HG02973 (cell line): ENCODE measurements around the gene KRTAP10-8.
"Not testable (repeated sequence)": the region's sequence is repeated elsewhere in the genome, so short reads cannot be mapped to it uniquely, and the experiment has no call there.

Experiments
- ATAC-seq: cut with Tn5 transposase; IDR thresholded peaks from one replicate; pipeline ENCODE4 v1.9.1; 2021; ENCODE audit warnings: moderate library complexity; ENCODE audit not compliant: unreplicated experiment

KRTAP10-8 gene

DNA sequence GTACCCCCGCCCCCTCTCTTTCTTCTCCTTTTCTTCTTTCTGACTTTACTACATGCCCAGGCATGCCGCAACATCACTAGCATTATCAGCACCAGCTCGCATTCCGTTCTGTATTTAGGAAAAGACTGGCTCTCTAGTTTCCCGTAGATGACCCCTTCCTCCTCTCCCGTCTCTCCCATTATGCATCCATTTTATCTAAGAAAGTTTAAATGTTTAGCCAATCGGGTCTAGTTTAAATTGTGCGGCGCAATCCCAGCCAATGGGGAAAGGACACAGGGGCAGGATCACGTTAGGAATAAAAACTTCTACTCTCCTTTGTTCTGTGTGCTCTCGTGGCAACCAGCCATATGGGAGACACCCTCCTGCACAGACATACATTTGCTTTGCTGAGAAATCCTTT lies 13.8 kb upstream of the KRTAP10-8 start:
- no peak for ATAC-seq

DNA sequence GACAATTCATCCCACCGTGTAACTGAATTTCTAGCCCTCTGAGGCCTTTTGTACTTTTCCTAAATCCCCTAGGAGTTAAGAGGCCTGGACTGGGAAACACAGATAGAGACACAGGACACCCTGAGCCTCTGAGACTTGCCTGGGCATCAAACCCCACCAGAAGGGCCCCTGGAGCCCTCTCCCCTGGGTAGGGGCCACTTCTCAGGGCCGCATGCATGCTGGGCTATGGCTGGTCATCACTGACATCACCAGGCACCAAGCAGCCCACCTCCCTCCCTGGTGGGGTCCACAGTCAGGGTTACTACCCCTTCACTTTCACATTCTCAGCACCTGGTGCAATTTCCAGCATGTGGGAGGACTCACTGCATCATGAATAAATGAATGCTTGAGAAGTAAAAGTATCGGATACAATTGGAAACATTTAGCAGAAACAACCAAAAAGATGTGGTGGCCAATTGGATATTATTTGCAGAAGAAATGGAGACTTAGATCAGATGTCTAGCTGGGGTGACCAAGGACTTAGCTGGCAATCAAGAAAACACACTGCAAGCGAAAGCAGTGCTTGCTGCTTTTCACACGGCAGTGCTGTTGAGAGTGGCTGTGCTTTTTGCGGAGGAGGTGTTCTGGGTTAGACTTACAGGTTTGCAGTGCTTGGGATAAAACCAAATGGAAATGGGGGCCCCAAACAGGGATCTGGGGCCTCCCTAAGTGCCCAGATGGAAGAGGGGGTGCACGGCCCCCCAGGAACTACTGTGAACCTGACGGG lies 12.4 kb upstream of the KRTAP10-8 start:
- no peak for ATAC-seq

GRCh38 chr21:44600118-44600978 lies 11.5 kb upstream of the KRTAP10-8 start, which contains the start of gene KRTAP10-7:
KRTAP10-7 (plus strand) TSS chr21:44600597; CDS start chr21:44600622, 25 bp downstream.
- not testable (repeated sequence) for ATAC-seq

- not testable (repeated sequence) for ATAC-seq
Observed at GRCh38 chr21:44601091-44601490, 10.8 kb upstream of the KRTAP10-8 start.

GRCh38 chr21:44601596-44602462 lies 10.1 kb upstream of the KRTAP10-8 start:
- no peak for ATAC-seq

GRCh38 chr21:44602463-44602850 lies 9.4 kb upstream of the KRTAP10-8 start:
- ATAC-seq = no peak

GRCh38 chr21:44603109-44603875 lies 8.6 kb upstream of the KRTAP10-8 start:
- ATAC-seq = no peak

GRCh38 chr21:44603911-44604310 lies 8.0 kb upstream of the KRTAP10-8 start:
- ATAC-seq = no peak

DNA sequence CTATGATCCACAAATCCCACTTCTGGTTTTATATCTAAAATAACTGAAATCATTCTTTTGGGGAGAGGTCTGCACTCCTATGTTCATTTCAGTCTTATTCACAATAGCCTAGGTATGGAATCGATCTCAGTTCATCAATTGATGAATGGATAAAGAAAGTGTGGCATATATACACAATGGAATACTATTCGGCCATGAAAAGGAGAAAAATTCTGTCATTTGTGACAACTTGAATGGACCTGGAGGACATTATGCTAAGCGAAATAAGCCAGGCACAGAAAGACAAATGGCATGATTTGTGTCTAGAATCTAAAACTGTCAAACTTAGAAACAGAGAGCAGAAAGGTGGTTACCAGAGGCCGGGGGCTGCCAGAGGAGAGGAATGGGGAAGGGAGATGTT lies 5.4 kb upstream of the KRTAP10-8 start:
- no peak for ATAC-seq

- ATAC-seq = no peak
Observed at GRCh38 chr21:44609193-44609592, 2.7 kb upstream of the KRTAP10-8 start.

DNA sequence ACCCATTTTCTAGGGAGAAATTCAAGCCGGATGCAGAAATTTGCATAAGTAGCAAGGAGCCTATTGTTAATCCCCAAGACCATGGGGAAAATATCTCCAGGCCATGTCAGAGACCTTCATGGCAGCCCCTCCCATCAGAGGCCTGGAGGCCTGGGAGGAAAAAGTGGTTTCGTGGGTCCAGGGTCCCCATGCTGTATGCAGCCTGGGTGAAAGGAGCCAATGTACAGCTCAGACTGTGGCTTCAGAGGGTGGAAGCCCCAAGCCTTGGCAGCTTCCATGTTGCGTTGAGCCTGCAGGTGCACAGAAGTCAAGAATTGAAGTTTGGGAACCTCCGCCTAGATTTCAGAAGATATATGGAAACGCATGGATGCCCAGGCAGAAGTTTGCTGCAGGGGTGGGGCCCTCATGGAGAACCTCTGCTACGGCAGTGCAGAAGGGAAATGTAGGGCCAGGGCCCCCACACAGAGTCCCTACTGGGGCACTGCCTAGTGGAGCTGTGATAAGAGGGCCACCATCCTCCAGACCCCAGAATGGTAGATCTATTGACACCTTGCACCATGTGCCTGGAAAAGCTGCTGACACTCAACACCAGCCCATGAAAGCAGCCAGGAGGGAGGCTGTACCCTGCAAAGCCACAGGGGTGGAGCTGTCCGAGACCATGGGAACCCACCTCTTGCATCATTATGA lies 1.6 kb upstream of the KRTAP10-8 start:
- not testable (repeated sequence) for ATAC-seq

DNA sequence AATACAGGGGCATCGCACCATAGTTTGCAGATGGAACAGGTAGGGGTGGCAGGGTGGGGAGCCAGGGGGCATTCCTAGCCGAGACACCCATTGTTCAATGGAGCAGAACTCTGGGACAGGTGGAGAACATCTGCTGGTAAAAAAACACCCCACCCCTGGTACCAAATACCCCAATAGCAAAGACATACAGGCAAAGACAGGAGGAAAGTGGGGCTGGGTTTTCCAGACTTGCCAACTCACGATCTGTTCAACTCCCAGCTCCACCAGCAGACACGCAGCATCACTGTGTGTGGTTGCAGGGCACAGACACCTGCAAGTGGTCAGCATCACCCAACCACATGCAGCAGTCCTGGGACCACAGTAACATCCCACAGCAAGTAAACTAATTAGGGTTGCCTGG lies 328 bp upstream of the KRTAP10-8 start:
- no peak for ATAC-seq

- no peak for ATAC-seq
Observed at GRCh38 chr21:44612669-44613229, 870 bp downstream of the KRTAP10-8 start.

- no peak for ATAC-seq
Observed at GRCh38 chr21:44613386-44614155, 1.7 kb downstream of the KRTAP10-8 start.

GRCh38 chr21:44614161-44614631 lies 2.3 kb downstream of the KRTAP10-8 start:
- no peak for ATAC-seq

DNA sequence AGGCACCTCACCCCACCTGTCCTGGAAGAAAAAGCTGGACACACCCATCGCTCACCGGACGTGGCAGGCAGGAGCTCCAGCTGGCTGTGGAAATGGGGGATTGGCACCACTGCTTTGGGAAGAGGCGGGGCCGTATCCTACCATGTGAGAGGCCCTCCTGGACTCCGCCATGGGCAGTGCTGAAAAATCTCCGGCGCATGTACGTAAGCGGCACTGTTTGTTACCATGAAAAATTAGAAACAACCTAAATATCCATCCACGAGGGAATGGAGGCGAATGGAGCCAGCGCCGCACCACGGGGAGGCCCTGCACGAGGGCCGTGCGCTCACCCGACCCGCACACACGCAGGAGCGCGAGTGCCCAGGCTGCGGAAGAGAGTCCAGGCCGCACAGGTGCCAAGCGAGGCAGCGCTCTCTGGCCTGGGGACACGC lies 3.1 kb downstream of the KRTAP10-8 start:
- no peak for ATAC-seq

DNA sequence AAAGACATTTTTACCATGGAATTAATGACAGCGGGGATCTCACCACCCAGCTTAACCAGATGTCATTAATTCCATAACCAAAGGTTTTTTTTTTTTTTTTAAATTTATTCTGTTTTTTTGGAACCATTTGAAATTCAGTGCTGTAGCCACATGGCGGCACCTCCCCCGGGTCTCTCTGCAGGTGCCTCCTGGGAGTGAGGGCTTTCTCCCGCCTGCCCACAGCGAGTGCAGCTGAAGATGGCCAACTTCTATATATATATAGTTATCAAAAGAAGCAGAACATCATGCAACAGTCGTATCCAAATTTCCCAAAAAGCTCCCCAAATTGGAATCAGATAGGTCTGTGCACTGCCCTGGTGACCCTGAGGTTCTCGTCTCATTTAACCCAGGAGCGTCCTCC lies 3.6 kb downstream of the KRTAP10-8 start:
- ATAC-seq = no peak

DNA sequence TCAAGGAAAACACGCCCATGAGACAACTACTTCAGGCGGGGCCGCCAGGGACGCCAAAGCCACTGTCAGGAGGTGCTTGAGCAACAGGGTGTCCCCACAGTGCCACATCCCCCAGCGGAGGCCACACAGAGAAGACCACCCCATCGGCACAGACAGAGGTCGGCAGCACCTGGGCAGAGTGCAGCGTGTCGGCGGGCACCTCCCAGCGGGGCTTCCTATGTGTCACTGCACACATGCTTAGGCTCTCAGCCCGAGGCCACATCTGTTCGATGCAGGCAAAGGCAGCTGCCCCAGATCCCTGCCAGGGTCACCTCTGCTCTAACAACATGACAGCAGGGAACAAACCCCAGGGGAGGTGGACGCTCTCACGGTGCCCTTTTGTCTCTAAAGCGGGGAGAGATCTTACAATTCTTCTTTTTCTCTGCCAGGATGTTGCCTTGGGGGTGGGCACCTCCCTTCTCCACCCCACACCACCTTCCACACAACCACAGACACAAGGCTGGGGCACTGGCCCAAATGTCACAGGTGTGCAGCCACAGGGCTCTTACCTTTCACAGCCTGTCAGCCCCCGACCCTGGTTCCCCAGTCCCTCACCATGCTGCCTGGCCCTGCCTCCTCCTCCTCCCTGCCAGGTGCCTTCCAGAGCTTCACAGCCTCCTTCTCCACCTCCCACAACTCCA lies 4.2 kb downstream of the KRTAP10-8 start:
- ATAC-seq = no peak
